Activated CD4-positive, CD25-positive, alpha-beta regulatory T cell treated with anti-CD3 and anti-CD28 coated beads, Interleukin-2, amount 50 U/mL, for 16 hours (primary cell): ENCODE measurements around the gene ADGRG6.

Experiments used
- DNase-seq: peaks from one replicate; pipeline ENCODE4 v3.0.0-alpha.2; 2020; ENCODE audit warnings: low read depth, low spot score

The ADGRG6 gene

GRCh38 chr6:142321451-142321850, 19.6 kb downstream of the ADGRG6 start:
- DNase-seq = no peak

GRCh38 chr6:142322066-142322465, 20.3 kb downstream of the ADGRG6 start:
- no peak for DNase-seq

- DNase-seq = no peak
These were observed 20.8 kb downstream of the ADGRG6 start for GRCh38 chr6:142322504-142323198.

- no peak for DNase-seq
These were observed 21.6 kb downstream of the ADGRG6 start for GRCh38 chr6:142323377-142323776.

- no peak for DNase-seq
These were observed 22.3 kb downstream of the ADGRG6 start for GRCh38 chr6:142324111-142324510.

DNA sequence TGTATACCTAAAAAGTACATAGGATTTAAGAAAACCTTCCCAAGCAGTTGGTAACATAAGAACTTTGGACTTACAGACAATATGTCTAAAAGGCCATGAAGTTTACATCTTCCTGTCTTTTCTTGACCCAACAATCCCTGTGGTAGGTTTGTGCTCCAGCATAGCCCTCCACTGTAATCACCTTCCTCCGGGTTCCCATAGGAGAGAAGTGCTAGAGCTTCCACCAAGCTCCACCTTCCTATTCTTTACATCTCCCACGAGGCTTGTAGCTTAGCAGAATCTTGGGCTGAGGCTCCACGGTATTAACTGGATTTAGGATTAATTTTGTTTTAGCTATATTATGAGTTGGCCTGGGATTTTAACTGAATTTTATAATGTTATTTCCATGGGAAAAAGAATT, 23.3 kb downstream of the ADGRG6 start:
- no peak for DNase-seq

DNA sequence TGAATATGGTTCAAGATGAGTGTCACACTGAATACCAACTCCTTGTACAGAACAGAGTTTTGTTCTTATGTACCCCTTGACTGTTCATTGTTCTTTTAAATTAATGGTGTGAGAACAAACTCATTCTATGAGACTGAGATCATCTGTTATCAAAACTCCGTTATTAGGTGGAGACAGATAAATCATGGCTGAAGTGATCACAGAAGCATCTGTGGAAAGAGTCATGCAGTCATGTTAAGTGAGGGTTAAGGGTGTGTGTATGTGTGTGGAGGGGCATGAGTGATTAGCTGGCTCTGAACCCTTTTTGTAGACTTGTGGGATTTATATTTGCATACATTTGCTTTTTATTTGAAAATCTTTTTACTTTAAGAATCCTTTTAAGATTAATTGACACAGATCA, 24.7 kb downstream of the ADGRG6 start:
- no peak for DNase-seq

DNA sequence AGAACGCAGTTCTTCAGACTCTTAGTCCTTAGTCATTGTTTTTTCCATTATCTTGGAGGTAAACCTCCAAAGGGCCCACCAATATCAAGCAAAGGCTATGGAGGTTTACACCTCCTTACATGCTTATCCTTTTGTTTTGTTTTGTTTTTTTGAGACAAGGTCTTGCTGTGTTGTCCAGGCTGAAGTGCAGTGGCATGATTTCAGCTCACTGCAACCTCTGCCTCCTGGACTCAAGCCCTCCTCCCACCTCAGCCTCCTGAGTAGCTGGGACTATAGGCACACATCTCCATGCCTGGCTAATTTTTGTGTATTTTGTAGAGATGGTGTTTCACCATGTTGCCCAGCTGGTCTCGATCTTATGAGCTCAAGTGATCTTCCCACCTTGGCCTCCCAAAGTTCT, 26.3 kb downstream of the ADGRG6 start:
- DNase-seq = no peak

DNA sequence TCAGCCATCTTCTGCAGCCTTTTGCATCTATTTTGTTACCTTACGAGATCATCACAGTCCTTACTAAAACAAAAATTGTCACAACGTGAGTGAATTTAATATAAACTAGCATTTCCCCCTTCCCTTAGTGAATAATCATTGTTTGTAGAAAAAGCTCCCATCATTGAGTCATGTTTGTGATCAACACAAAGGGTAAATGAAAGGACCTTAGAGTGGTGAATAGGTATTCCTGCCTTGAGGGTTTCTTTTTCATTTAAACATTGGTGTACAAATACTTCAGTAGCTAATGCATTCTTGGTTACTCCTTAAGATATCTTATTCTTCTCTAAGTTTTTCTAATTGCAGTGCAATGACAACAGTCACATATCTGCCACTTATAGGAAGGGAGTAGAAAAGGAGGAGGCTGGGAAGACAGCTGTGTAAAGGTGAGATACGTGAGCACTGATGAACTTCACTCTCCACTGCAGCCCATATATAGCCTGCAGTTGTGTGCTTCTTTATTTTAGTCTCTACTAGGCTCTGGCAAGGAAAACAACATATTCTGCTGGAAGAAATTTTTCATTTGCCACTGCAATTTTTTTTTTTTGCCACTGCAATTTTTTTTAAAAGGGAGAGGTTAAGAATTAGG, 27.8 kb downstream of the ADGRG6 start:
- DNase-seq = no peak

GRCh38 chr6:142331075-142331551, 29.3 kb downstream of the ADGRG6 start:
- DNase-seq = no peak

DNA sequence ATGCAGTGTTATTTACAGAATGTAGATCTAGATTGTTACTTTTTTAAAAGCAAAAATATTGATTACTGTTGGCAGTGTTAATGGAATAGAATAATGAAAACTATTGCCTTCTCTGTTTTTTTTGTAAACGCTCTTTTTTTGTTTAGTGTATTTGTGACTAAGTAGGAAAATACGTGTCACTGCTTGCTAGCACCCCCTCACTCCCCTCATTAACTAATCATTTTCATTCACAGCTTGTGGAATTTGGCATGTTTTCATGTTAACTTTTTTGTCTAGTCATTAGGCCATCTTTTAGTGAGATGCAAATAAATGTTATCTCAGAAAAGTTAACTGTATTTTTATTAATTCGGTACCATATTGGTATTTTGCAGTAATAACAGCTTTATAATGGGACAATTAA, 29.8 kb downstream of the ADGRG6 start:
- DNase-seq = no peak

DNA sequence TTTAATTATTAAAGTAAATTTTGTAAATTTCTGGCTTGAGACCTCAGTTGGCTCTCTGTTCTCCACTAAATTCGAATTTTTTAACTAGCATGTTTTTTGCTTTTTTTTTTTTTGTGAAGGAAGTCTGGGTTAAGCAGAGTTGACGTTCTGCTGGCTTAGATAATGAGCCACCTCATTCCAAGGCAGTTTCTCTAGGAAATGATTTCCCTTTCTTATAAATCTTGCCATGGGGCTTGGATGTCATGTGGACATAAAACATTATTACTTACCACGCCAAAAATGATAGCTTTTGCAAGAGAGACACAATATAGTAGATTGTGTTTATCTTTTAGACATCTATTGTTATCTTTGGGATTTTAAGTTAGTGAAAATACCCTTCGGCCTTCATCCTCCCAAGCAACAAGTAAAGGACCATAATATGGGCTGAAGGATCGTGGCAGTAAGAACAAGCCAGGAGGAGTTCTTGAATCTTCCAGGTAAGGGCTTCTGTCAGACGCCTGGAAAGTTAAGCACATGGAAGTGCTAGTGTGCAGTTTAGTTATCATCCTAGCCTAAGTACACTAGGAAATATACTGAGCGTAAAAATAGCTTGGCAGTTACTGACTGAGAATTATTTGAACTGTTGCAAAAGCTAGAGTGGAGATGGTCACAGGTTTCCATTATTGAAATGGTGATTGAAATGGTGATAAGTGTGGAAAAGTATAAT, 30.7 kb downstream of the ADGRG6 start:
- DNase-seq = no peak

- no peak for DNase-seq
These were observed 31.6 kb downstream of the ADGRG6 start for GRCh38 chr6:142333431-142333830.

- DNase-seq = no peak
These were observed 32.5 kb downstream of the ADGRG6 start for GRCh38 chr6:142334294-142334693.

DNA sequence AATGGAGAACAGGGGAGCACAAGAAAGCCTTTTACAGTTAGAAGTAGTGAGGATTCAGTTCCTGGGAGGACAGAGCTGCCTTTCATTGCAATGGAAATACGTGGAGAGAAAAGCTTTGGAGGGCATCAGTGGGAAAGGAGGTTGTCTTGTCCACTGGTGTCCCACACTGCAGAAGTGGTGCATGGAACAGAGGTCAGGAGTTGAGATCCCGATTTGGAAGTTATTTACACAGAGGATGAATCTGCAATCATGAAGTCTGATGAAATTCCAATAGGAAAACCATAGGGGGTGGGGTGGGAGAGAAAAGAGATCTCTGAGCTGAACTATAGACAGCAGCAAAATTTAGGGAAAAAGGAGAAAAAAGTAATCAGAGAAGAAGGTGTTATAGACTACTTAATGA, 33.6 kb downstream of the ADGRG6 start:
- DNase-seq = no peak

DNA sequence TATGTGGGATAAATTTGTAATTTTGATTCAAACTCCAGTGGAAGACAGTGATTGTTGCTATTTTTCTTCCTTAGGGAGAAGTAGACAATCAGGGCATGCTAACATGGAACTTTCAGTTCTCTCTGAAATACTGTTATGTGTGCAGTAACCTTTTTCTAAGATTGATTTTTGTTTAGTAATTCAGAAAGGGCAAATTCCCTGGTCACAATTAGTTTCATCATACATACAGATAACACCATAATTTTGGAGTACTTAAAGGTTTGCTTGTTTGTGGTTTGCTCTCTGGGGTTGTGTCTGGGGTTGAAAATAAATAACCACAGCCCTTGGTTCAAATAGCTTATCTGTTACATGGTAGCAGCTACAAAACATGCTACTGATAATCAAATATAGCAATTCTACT, 34.4 kb downstream of the ADGRG6 start:
- DNase-seq = no peak

DNA sequence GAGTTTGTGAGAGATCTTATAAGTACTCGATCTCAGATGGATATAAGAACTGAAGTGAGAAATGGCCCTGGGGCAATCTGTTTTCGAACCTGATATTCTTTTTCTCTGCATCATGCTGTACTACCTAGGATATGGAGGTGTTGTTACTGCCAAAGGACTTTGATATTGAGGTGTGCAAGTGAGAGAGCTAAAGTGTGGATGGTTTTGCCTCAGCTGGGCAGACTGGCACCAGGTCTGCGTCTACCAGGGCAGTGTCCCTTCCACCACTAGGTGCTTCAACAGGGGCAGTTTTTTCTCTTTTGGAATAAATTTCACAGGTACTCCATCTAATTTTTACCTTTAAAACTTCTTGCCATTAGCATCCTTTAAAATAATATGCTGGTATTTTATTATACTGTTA, 35.0 kb downstream of the ADGRG6 start:
- no peak for DNase-seq

- no peak for DNase-seq
These were observed 37.3 kb downstream of the ADGRG6 start for GRCh38 chr6:142339113-142339512.

GRCh38 chr6:142339968-142340658, 38.3 kb downstream of the ADGRG6 start:
- DNase-seq = no peak

DNA sequence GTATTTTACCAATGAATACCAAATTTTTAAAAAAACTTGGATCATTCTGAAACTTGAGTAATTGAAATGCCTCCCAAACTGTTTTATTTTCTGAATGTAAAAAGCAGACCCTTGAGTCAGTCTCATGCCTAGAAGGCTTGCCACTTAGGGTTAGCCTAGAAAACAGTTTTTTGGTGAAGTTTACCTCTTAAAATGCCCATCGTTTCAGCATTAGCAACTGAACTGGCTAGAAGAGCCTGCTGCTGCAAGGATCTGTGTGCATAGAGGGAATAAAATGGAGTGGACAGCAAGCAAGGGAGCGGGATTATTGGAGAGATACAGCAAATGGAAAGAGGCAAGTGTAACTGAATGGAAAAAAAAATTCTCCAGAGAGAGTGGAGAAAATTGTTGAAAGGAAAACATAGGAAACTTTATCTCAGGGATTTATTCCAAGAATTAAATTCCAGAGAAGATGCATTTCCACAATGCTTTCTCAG, 40.1 kb downstream of the ADGRG6 start:
- no peak for DNase-seq

- DNase-seq = no peak
These were observed 41.2 kb downstream of the ADGRG6 start for GRCh38 chr6:142342986-142343385.

GRCh38 chr6:142343938-142344337, 42.1 kb downstream of the ADGRG6 start:
- no peak for DNase-seq
